Stomach (tissue), 4 donors: ENCODE data around the gene NBPF15.
"Not testable (repeated sequence)": the region's sequence is repeated elsewhere in the genome, so short reads cannot be mapped to it uniquely, and the experiment has no call there.

Experiments
- EP300 ChIP-seq: sonication (generic); formaldehyde crosslinking; IDR thresholded peaks from one replicate; pipeline ENCODE4 v1.6.1; 2017; ENCODE audit warnings: antibody characterized with exemption
- POLR2AphosphoS5 ChIP-seq, 3 donors: sonication (generic); formaldehyde crosslinking; IDR thresholded peaks; one replicate each; pipeline ENCODE4 v1.6.1; 2016; ENCODE audit warnings: antibody characterized with exemption in 3 of 3
- TF ChIP-seq, protein P1 (sequence below), 7 experiments: fragments of 450-650 bp in 4 of 7; fragments of 200-600 bp in 3 of 7; sonication (generic) in 3 of 7; IDR thresholded peaks; one replicate each; pipeline ENCODE4 v1.5.1; 2016 to 2019; ENCODE audit warnings: antibody characterized with exemption in 7 of 7, control low read depth in 2 of 7, mild to moderate bottlenecking in 1 of 7

GRCh38 chr1:144418891-144419694 lies 42.4 kb downstream of the NBPF15 start:
- TF ChIP-seq, protein P1, sequence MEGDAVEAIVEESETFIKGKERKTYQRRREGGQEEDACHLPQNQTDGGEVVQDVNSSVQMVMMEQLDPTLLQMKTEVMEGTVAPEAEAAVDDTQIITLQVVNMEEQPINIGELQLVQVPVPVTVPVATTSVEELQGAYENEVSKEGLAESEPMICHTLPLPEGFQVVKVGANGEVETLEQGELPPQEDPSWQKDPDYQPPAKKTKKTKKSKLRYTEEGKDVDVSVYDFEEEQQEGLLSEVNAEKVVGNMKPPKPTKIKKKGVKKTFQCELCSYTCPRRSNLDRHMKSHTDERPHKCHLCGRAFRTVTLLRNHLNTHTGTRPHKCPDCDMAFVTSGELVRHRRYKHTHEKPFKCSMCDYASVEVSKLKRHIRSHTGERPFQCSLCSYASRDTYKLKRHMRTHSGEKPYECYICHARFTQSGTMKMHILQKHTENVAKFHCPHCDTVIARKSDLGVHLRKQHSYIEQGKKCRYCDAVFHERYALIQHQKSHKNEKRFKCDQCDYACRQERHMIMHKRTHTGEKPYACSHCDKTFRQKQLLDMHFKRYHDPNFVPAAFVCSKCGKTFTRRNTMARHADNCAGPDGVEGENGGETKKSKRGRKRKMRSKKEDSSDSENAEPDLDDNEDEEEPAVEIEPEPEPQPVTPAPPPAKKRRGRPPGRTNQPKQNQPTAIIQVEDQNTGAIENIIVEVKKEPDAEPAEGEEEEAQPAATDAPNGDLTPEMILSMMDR (IDR thresholded peaks at IDR 0.05), result not testable (repeated sequence)
- TF ChIP-seq POLR2AphosphoS5 (IDR thresholded peaks at IDR 0.05); EP300: not testable (repeated sequence)
